ENCODE results near the gene RUNX3. TPM values are rescaled to one million over a fixed set of nuclear protein-coding genes. Genes with fewer than 3 reads are reported as not detected.

The RUNX3 gene
- total and polyA plus RNA-seq, 2 donors (not counting 1 experiment from before 2014, with no cell fraction given), result 86.0 to 127 TPM

DNA sequence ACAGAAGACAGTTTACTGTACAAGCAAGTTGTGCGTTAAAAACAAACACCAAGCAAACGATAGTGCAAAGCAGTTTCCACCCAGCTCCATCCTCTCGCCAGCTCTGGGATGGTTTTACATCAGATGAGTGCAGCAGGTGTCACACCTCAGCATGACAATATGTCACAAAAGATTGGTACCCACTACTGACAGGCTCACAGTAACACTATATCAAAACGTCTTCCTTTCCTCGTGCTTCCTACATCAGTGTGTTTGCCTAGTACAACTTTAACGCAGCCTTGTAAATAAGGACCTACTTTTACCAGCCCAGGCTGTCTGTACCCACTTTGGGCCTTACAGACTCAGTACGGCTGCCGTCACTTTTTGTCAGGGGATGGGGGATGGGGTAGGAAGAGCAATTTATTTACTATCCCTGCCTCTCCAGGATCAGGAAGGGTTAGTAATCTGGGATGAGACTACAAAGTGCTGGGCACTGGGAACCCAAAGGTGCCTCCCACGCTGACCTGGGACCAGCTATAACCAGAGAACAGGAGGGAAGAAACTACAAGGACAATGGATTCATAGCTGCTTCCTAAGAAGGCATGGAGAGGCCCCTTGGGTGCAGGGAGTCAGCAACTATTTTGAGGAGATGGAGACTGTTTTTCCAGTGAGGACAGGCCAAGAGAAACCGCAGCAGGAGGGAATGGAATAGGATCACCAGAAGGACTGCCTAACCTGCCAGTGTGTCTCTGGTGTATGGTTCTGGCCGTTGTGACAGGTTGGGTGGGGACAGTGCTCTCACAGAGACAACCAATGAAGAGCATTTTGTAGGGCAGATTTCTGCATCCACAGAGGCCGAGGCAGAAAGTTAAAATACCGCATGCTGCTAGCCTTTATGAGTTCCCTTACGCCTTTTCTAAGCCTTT is 30.2 kb downstream of the RUNX3 start:
- Mint-ChIP-seq H3K27ac (peak overlapping the region; percentile 24), H3K4me3 (no peak overlapping the region), H3K27me3 (no peaks in the 10 kb centered on the region), H3K9me3 (ENCODE audit: insufficient read depth) (no peaks in the 10 kb centered on the region), H3K4me1 (peaks cover 25% of the 10 kb centered on the region)
- no peak overlapping the region for H2AFZ ChIP-seq (ENCODE audit: insufficient read depth, low read depth, low read length, poor library complexity, severe bottlenecking)
- no peak overlapping the region for H3K4me2 ChIP-seq (replicated peaks; ENCODE audit: low read depth, low read length, poor library complexity, severe bottlenecking)
- H3K36me3 ChIP-seq (replicated peaks in 1 of 2; ENCODE audit: control extremely low read depth in 1 of 2, control insufficient read depth in 1 of 2, extremely low read depth in 1 of 2, insufficient read depth in 2 of 2, low read length in 1 of 2), result peaks cover 0 to 41% of the 10 kb centered on the region in 2 experiments
- intact Hi-C loops (cut with micrococcal nuclease), result no loop called here
- TF ChIP-seq EZH2 (IDR thresholded peaks at IDR 0.05; ENCODE audit: borderline replicate concordance, insufficient read depth, low read depth, low read length, poor library complexity, severe bottlenecking), result no peak
- TF ChIP-seq, protein P1, sequence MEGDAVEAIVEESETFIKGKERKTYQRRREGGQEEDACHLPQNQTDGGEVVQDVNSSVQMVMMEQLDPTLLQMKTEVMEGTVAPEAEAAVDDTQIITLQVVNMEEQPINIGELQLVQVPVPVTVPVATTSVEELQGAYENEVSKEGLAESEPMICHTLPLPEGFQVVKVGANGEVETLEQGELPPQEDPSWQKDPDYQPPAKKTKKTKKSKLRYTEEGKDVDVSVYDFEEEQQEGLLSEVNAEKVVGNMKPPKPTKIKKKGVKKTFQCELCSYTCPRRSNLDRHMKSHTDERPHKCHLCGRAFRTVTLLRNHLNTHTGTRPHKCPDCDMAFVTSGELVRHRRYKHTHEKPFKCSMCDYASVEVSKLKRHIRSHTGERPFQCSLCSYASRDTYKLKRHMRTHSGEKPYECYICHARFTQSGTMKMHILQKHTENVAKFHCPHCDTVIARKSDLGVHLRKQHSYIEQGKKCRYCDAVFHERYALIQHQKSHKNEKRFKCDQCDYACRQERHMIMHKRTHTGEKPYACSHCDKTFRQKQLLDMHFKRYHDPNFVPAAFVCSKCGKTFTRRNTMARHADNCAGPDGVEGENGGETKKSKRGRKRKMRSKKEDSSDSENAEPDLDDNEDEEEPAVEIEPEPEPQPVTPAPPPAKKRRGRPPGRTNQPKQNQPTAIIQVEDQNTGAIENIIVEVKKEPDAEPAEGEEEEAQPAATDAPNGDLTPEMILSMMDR (IDR thresholded peaks at IDR 0.05), result no peak
- H4K20me1 ChIP-seq (ENCODE audit: control insufficient read depth, insufficient read depth, low read length, poor library complexity, severe bottlenecking), result peaks cover 53% of the 10 kb centered on the region
- POLR2A ChIA-PET, result interaction anchor here (0.6 to 0.9 kb wide), 3 partner anchors 11 to 61 kb away, joined by 3 to 6 read pairs (median 3); no protein-coding TSS in a partner anchor
- CTCF ChIA-PET, result interaction anchor here (1.0 to 2.9 kb wide), 4 partner anchors 52 to 200 kb away, joined by 3 to 11 read pairs (median 6); no protein-coding TSS in a partner anchor
- peaks cover 2% of the 10 kb centered on the region for H3K79me2 ChIP-seq (ENCODE audit: control insufficient read depth, insufficient read depth, low read length)
- H3K9ac ChIP-seq (ENCODE audit: low read length), result no peak overlapping the region
- no peaks in the 10 kb centered on the region for H3K27me3 ChIP-seq (replicated peaks in 1 of 4; ENCODE audit: control extremely low read depth in 1 of 4, control insufficient read depth in 3 of 4, insufficient read depth in 4 of 4, low read length in 3 of 4)
- peaks cover 0 to 7% of the 10 kb centered on the region in 2 donors for H3K4me1 ChIP-seq (ENCODE audit: control insufficient read depth in 2 of 2, insufficient read depth in 2 of 2, low read length in 2 of 2)
- DNase-seq (peak; percentile 24), ATAC-seq (ENCODE audit: low read depth) (no peak)
- H3K4me3 ChIP-seq (ENCODE audit: control extremely low read depth in 1 of 5, extremely low read depth in 1 of 5, insufficient read depth in 1 of 5, low read depth in 2 of 5, low read length in 4 of 5), result no peak overlapping the region
- H3K27ac ChIP-seq (ENCODE audit: low read length in 2 of 2), result no peak overlapping the region
- no peaks in the 10 kb centered on the region for H3K9me3 ChIP-seq (ENCODE audit: control extremely low read depth in 1 of 3, control insufficient read depth in 2 of 3, insufficient read depth in 1 of 3, low read length in 2 of 3)
- WGBS (ENCODE audit: insufficient coverage), result 75% methylated on average over 10 of the region's 14 CpGs
